ENCODE measurements around the gene CADM2.

GRCh38 chr3:85074003-85074402 is 115.2 kb downstream of the CADM2 start:
- TF ChIP-seq EGR1 (IDR thresholded peaks at IDR 0.05; ENCODE audit: low read depth) (no peak), REST (IDR thresholded peaks at IDR 0.05; ENCODE audit: low read depth) (no peak), SP1 (IDR thresholded peaks at IDR 0.05; ENCODE audit: low read depth) (no peak)
